NK-92 (cell line): ENCODE measurements around the gene MAL.

Source experiments
- DNase-seq: peaks from one replicate; lab custom pipeline; 2025; ENCODE audit not compliant: unreplicated experiment; lab: John Stamatoyannopoulos, UW

The MAL gene

GRCh38 chr2:95025406-95026319 is at the start of gene MAL:
MAL (plus strand) TSS chr2:95025708; CDS start chr2:95025793, 85 bp downstream.
- DNase-seq: no peak

GRCh38 chr2:94977826-94978225 is 47.7 kb upstream of the MAL start:
- DNase-seq: no peak

GRCh38 chr2:94978917-94979316 is 46.6 kb upstream of the MAL start:
- no peak for DNase-seq

GRCh38 chr2:94979406-94980375 is 45.8 kb upstream of the MAL start:
- no peak for DNase-seq

DNA sequence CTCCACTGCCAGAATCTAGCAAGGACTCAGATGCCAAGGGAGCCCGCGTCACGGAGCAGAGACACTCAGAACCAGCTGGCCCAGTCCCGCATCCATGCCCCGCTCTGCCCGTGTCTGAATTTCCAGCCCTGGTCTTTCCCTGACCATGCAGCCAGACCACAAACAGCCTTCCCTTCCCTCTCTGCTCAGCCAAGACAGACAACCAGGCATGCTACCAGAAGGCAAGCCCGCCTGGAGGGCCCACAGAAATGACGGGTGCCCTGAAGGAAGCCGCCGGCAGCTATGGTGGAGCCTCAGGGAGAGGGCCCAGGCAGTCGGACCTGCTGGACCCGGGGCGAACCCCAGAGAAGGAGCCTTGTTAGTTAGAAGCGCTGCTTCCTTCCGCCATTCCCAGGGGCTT is 45.1 kb upstream of the MAL start:
- DNase-seq: no peak

- no peak for DNase-seq
Observed at GRCh38 chr2:94982156-94982555, 43.4 kb upstream of the MAL start.

DNA sequence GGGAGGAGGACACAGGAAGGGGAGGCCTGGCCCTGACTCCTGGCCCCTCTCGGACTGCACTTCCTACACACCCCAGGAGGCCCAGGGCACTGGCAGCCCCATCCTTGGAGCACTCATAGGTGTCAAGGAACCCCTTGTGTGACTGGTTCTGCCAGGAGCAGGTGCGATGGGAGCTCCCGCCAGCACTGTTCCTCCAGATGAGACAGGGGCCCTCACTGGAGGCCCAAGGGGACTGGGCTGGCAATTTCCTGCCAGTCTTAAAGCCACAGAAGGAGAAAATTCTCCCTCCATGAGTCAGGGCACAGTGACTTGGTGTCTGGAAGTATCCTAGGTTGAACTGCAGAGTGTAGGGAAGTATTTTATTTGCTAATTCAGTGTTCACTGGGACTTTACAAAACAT is 42.8 kb upstream of the MAL start:
- DNase-seq: no peak

DNA sequence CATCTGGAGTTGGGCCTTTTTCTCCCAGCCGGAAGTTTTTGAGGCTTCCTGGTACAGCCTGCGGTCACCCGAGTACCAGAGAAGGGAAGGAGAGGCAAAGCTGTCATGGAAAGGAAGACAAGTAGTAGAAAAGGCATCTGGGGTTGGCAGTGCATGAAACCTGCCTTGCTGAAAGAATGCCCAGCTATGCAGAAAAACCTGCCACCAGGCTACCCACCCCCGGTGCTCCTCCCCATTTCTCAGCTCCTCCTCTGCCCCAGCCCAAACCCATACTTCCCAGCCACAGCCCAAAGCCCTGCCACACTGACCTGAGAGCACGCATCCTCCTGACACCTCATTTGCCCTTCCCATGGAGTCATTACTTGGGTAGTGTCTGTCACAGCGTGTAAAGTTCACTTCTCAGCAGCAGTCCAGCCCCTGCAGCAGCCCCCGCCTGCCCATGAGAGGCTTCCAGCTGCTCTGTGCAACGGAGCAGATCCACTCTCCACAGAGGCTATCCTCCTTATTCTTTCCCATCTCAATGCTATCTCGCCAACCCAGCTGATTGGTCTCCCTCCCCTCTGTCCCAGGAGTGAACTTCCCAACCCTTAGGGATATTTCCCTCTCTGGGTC is 40.4 kb upstream of the MAL start:
- DNase-seq: no peak

DNA sequence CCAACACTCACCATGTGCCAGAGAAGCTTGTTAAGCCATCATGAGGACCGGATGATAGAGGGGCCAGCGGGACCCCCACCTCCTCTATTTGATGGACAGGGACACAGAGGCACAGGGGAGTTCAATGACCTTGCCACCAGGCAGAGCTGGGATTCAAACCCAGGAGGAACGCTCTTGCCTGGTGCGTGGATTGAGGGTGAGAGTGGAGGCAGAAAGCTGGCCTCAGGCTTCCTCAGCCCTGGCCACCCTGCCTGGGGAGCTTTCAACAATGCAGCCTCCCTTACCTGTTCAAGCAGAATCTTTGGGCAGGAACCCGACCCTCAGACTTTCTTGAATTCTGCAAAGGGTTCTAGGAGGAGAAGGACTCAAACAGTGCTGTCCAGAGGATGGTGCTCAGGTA is 39.9 kb upstream of the MAL start:
- DNase-seq: no peak

DNA sequence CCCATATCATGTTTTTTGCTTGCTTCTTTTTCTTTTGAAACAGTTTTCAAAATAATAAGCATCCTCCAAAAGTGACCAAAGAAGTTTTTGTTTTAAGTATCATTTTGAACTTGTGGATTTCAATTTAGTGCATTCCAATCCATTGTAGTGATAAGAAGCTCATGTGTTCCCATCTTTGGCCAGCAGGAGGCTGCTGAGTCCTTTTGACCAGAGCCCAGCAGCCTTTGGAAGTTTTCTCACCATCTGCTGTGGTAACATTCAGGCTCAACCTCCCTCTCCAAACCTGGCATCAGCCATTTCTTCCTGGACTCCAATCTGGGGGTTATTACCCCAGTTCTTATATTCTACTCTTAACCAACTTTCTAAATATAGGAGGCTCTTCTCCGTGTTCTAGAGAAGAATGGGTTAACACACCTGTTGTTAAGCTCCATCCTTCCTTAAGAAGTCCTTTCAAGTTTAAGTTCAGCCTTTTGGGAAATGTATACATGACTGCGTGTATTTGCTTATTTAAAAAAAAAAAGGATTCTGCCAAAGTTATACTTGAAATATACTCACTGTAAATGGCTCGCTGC is 39.0 kb upstream of the MAL start:
- no peak for DNase-seq

- no peak for DNase-seq
Observed at GRCh38 chr2:94987074-94988020, 38.2 kb upstream of the MAL start.

DNA sequence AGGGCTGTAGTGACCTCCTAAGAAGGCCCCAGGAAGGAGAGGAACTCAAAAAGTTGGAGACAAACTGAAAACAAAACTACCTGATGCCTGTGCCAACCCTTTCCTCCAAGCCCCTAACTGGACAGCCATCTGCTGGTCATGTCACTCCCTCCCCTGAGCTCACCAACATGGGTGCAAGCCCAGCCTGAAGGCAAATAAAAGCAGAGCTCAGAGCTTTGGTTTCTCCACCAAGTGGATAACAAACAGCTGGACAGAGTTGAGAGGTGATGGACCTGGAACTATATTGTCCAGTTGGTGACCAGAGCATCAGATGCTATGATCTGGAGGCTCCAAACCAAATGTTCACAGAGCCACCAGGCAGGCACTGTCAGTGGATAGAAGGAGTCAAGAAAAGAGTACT is 34.6 kb upstream of the MAL start:
- DNase-seq: no peak

DNA sequence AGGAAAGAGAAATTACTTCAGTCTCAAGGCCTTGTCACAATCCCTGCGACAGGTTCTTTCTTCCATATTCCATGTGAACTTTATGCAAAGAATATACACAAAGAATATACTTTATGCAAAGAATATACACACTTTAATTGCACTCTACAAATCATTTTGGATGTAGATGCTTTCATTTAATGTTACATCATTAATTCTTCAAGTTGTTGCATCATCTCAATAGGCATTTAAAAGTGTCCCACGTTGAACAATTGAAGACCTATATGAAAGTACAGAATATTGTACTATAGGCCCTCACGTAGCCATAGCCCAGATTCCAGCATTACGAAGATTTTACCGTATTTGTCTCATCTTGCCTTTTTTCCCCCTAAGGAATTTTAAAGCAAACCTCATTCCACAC is 33.1 kb upstream of the MAL start:
- DNase-seq: no peak

- no peak for DNase-seq
Observed at GRCh38 chr2:94993176-94994062, 32.1 kb upstream of the MAL start.

DNA sequence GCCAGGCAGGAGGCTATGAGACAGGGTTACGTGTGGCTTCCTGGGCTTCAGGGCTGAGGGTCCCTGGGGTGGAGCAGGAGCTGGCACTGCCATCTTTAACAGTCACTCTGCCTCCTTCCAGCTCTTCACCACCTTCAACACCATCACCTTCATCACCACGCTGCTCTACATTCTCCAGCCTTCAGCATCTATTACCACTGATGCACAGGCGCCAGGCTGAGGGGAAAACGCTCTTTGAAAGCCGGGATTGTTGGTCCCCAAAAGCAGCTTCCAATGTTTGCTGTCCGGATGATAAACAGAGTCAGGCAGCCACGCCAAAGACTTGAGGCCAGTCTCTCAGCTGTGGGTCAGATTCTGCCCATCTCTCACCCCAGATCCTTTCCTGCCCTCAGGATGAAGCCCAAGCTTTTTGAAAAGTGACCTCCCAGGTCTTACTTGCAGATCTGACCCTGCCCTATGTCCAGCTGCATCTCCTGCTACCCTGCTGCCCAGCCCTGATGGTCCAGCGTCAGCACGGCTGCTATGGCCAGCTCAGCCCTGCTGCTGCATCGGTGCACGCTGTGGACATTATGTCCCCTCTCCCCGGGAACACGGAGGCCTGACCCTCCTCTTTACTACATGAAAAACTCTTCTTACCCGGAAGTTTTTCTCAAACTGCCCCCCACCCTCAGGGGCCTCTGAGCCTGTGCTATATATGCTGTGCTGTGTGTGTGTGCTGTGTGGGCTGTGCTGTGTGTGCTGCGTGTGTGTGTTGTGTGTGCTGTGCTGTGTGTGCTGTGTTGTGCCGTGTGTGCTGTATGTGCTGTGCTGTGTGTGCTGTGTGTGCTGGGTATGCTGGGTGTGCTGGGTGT is 31.2 kb upstream of the MAL start:
- DNase-seq: no peak

DNA sequence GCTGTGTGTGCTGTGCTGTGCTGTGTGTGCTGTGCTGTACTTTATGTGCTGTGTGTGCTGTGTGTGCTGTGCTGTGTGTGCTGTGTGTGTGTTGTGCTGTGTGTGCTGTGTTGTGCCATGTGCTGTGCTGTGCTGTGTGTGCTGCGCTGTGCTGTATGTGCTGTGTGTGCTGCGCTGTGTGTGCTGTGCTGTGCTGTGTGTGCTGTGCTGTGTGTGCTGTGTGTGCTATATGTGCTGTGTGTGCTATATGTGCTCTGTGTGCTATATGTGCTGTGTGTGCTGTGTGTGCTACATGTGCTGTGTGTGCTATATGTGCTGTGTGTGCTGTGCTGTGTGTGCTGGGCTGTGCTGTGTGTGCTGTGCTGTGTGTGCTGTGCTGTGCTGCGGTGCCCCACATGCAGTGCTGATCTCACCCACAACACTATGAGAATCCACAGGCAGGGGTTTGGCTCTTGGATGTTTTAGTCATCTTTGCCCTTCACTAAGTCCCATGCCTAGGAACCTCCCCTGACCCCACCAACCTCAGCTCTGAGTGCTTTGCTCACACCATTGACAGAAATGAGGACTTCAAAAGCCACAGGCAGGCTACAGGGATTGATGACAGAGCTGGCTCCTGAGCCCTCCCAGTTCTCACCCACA is 30.5 kb upstream of the MAL start:
- DNase-seq: no peak

GRCh38 chr2:94995553-94996304 is 29.8 kb upstream of the MAL start:
- DNase-seq: no peak
